KMS-11 (cell line): Measurements from ENCODE around the gene LCORL.
"Not testable (repeated sequence)": the region's sequence is repeated elsewhere in the genome, so short reads cannot be mapped to it uniquely, and the experiment has no call there.

Experiments used
- H2AFZ ChIP-seq: fragments of 200-600 bp; sonication (generic); 2 replicates; pipeline ENCODE4 v1.6.1; 2016; ENCODE audit warnings: antibody characterized with exemption, mixed run types, low read depth
- H3K27ac ChIP-seq: fragments of 200-600 bp; sonication (generic); 2 replicates; pipeline ENCODE4 v1.6.1; 2016; ENCODE audit warnings: mild to moderate bottlenecking, mixed run types
- H3K27me3 ChIP-seq: fragments of 200-600 bp; sonication (generic); 2 replicates; pipeline ENCODE4 v1.6.1; 2017; ENCODE audit warnings: mild to moderate bottlenecking, low read depth, mixed run types, moderate library complexity; ENCODE audit not compliant: insufficient read depth
- H3K36me3 ChIP-seq: fragments of 200-600 bp; sonication (generic); 2 replicates; pipeline ENCODE4 v1.6.1; 2017; ENCODE audit warnings: mild to moderate bottlenecking, mixed run types; ENCODE audit not compliant: insufficient read depth
- H3K4me1 ChIP-seq: fragments of 200-600 bp; sonication (generic); 2 replicates; pipeline ENCODE4 v1.6.1; 2016; ENCODE audit warnings: mild to moderate bottlenecking, low read depth, mixed run types; ENCODE audit not compliant: poor library complexity, severe bottlenecking
- H3K4me2 ChIP-seq: fragments of 200-600 bp; sonication (generic); 2 replicates; pipeline ENCODE4 v1.7.0; 2016; ENCODE audit warnings: mild to moderate bottlenecking, mixed run types
- H3K4me3 ChIP-seq: fragments of 200-600 bp; sonication (generic); IDR thresholded peaks from 2 replicates; pipeline ENCODE4 v1.6.1; 2017; ENCODE audit warnings: low read depth, low read length, mixed read lengths; ENCODE audit not compliant: insufficient read depth
- H3K79me2 ChIP-seq: fragments of 200-600 bp; sonication (generic); 2 replicates; pipeline ENCODE4 v1.6.1; 2016; ENCODE audit warnings: low read depth, mixed run types; ENCODE audit not compliant: insufficient read depth
- H3K9ac ChIP-seq: fragments of 200-600 bp; sonication (generic); 2 replicates; pipeline ENCODE4 v1.6.1; 2016; ENCODE audit warnings: mild to moderate bottlenecking, mixed run types
- H4K20me1 ChIP-seq: fragments of 200-600 bp; sonication (generic); 2 replicates; pipeline ENCODE4 v1.6.1; 2016; ENCODE audit warnings: mild to moderate bottlenecking, mixed run types; ENCODE audit not compliant: insufficient read depth
- TF ChIP-seq, protein P1 (sequence below): fragments of 200-600 bp; sonication (generic); conservative IDR thresholded peaks from 2 replicates; pipeline ENCODE4 v1.6.1; 2017; ENCODE audit warnings: low read depth, mild to moderate bottlenecking, antibody characterized with exemption, low read length, moderate library complexity, mixed read lengths

Gene LCORL

DNA sequence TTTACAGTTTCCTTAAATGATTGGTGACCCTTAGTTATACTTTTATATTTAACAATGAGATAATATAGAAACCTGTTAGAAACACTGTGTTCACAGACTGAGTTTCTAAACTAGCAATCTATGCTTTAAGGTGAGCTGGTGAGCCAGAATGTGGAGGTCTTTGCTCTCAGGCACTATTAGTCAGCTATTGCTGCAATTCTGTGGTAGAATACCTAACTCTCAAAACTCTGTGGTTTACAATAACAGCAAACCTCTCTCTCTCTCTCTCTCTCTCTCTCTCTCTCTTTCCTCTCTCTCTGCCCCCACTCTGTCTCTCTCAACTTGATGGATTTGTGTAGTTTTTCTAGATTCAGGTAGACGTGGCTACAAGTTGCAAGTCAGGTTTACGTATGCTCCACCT, 17.6 kb upstream of the LCORL start:
- Histone ChIP-seq H4K20me1 (no peaks in the 10 kb centered on the region), H3K4me3 (no peak overlapping the region), H2AFZ (no peak overlapping the region), H3K27me3 (no peaks in the 10 kb centered on the region), H3K27ac (no peak overlapping the region), H3K36me3 (no peaks in the 10 kb centered on the region), H3K9ac (no peak overlapping the region), H3K4me1 (no peaks in the 10 kb centered on the region), H3K4me2 (no peak overlapping the region), H3K79me2 (no peaks in the 10 kb centered on the region)
- TF ChIP-seq, protein P1, sequence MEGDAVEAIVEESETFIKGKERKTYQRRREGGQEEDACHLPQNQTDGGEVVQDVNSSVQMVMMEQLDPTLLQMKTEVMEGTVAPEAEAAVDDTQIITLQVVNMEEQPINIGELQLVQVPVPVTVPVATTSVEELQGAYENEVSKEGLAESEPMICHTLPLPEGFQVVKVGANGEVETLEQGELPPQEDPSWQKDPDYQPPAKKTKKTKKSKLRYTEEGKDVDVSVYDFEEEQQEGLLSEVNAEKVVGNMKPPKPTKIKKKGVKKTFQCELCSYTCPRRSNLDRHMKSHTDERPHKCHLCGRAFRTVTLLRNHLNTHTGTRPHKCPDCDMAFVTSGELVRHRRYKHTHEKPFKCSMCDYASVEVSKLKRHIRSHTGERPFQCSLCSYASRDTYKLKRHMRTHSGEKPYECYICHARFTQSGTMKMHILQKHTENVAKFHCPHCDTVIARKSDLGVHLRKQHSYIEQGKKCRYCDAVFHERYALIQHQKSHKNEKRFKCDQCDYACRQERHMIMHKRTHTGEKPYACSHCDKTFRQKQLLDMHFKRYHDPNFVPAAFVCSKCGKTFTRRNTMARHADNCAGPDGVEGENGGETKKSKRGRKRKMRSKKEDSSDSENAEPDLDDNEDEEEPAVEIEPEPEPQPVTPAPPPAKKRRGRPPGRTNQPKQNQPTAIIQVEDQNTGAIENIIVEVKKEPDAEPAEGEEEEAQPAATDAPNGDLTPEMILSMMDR, result no peak

- not testable (repeated sequence) for H3K9ac ChIP-seq
Observed at GRCh38 chr4:18036369-18036768, 14.8 kb upstream of the LCORL start.

GRCh38 chr4:18034099-18034498, 12.5 kb upstream of the LCORL start:
- Histone ChIP-seq H4K20me1 (no peaks in the 10 kb centered on the region), H3K27me3 (no peaks in the 10 kb centered on the region), H3K79me2 (no peaks in the 10 kb centered on the region), H3K36me3 (no peaks in the 10 kb centered on the region), H3K4me2 (no peak overlapping the region), H3K27ac (no peak overlapping the region), H3K9ac (no peak overlapping the region), H2AFZ (no peak overlapping the region), H3K4me1 (no peaks in the 10 kb centered on the region), H3K4me3 (no peak overlapping the region)
- TF ChIP-seq, protein P1, result no peak

More at GRCh38 chr4:18036369-18036768, 14.8 kb upstream of the LCORL start:
- H2AFZ ChIP-seq, H3K4me1 ChIP-seq, H3K36me3 ChIP-seq, H3K4me3 ChIP-seq, H3K27ac ChIP-seq, H3K27me3 ChIP-seq, H3K79me2 ChIP-seq, H4K20me1 ChIP-seq, H3K4me2 ChIP-seq: not testable (repeated sequence)

GRCh38 chr4:18033111-18034085, 11.8 kb upstream of the LCORL start:
- TF ChIP-seq, protein P1, result no peak
- H2AFZ ChIP-seq, result no peak overlapping the region
- no peak overlapping the region for H3K9ac ChIP-seq

DNA sequence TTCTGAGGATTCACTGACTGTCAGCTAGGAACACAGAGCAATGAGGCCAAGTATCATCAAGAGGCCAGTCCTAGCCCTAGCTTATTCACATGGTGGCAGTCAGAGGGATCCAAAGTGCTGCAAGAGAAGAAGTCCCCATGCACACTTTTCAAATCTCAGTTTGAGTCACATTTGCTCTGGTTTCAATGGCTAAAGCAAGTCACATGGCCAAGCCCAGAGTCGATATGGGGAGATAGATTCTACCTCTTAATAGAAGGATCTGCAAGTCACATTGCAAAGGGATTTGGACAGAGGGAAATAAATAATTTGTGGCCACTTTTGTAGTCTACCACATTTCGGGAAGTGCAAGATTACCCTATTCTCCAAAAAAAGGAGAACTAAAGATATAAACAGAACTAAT, 3.7 kb upstream of the LCORL start:
- no peaks in the 10 kb centered on the region for H3K36me3 ChIP-seq
- H3K79me2 ChIP-seq, result peaks cover 3% of the 10 kb centered on the region; the same call in 1 of the 2 replicates
- no peak overlapping the region for H3K9ac ChIP-seq
- H3K4me3 ChIP-seq, result no peak overlapping the region
- H3K4me2 ChIP-seq, result no peak overlapping the region
- H3K4me1 ChIP-seq, result peaks cover 6% of the 10 kb centered on the region
- TF ChIP-seq, protein P1, result no peak
- H3K27me3 ChIP-seq, result no peaks in the 10 kb centered on the region
- H2AFZ ChIP-seq, result no peak overlapping the region
- H4K20me1 ChIP-seq, result no peaks in the 10 kb centered on the region
- H3K27ac ChIP-seq, result no peak overlapping the region

More at GRCh38 chr4:18033111-18034085, 11.8 kb upstream of the LCORL start:
- no peak overlapping the region for H3K27ac ChIP-seq
- no peak overlapping the region for H3K4me3 ChIP-seq
- no peaks in the 10 kb centered on the region for H3K36me3 ChIP-seq
- H4K20me1 ChIP-seq, result no peaks in the 10 kb centered on the region
- no peaks in the 10 kb centered on the region for H3K27me3 ChIP-seq
- no peaks in the 10 kb centered on the region for H3K4me1 ChIP-seq
- no peak overlapping the region for H3K4me2 ChIP-seq
- H3K79me2 ChIP-seq, result no peaks in the 10 kb centered on the region
